H9 (cell line): ENCODE data around the gene TMEM17. TPM values are rescaled to one million over a fixed set of nuclear protein-coding genes. Genes with fewer than 3 reads are reported as not detected.

Source experiments
- DNase-seq: peaks from one replicate; pipeline ENCODE4 v3.0.0-alpha.2; 2017
- H2AFZ ChIP-seq: one replicate; pipeline ENCODE4 v1.6.1; 2013; ENCODE audit warnings: mild to moderate bottlenecking, low read length, control low read depth, moderate library complexity
- H2AK5ac ChIP-seq: 2 replicates; pipeline ENCODE4 v1.6.1; 2013; ENCODE audit warnings: low read length, control low read depth, mixed read lengths; ENCODE audit not compliant: insufficient read length
- H2BK120ac ChIP-seq: one replicate; pipeline ENCODE4 v1.6.1; 2013; ENCODE audit warnings: low read depth, mild to moderate bottlenecking, low read length, control low read depth, inconsistent platforms; ENCODE audit not compliant: poor library complexity, severe bottlenecking
- H2BK12ac ChIP-seq: 2 replicates; pipeline ENCODE4 v1.6.1; 2013; ENCODE audit warnings: low read length, control low read depth, mixed read lengths, low read depth; ENCODE audit not compliant: insufficient read length
- H2BK15ac ChIP-seq: 2 replicates; pipeline ENCODE4 v1.6.1; 2013; ENCODE audit warnings: low read depth, low read length, control low read depth
- H2BK20ac ChIP-seq: one replicate; pipeline ENCODE4 v1.6.1; 2013; ENCODE audit warnings: low read depth, mild to moderate bottlenecking, low read length, control low read depth, inconsistent platforms; ENCODE audit not compliant: poor library complexity, severe bottlenecking
- H2BK5ac ChIP-seq: 2 replicates; pipeline ENCODE4 v1.6.1; 2013; ENCODE audit warnings: low read length, control low read depth, mixed read lengths; ENCODE audit not compliant: insufficient read length
- H3K14ac ChIP-seq: 2 replicates; pipeline ENCODE4 v1.6.1; 2013; ENCODE audit warnings: low read length, control low read depth; ENCODE audit not compliant: insufficient read depth
- H3K18ac ChIP-seq: 2 replicates; pipeline ENCODE4 v1.6.1; 2013; ENCODE audit warnings: low read depth, mild to moderate bottlenecking, mixed read lengths, low read length, control low read depth; ENCODE audit not compliant: insufficient read length
- H3K23ac ChIP-seq: 2 replicates; pipeline ENCODE4 v1.6.1; 2013; ENCODE audit warnings: low read length, control low read depth, mixed read lengths, low read depth; ENCODE audit not compliant: insufficient read length
- H3K23me2 ChIP-seq: 2 replicates; pipeline ENCODE4 v1.6.1; 2013; ENCODE audit warnings: low read depth, mild to moderate bottlenecking, mixed read lengths, low read length, control low read depth; ENCODE audit not compliant: insufficient read length, poor library complexity, severe bottlenecking
- H3K27ac ChIP-seq: 2 replicates; pipeline ENCODE4 v1.5.1; 2013; ENCODE audit warnings: low read length, control low read depth, mixed read lengths, low read depth; ENCODE audit not compliant: insufficient read length
- H3K27me3 ChIP-seq: 2 replicates; pipeline ENCODE4 v1.6.1; 2013; ENCODE audit warnings: low read length, control low read depth, inconsistent platforms; ENCODE audit not compliant: insufficient read depth
- H3K4ac ChIP-seq: 2 replicates; pipeline ENCODE4 v1.6.1; 2013; ENCODE audit warnings: low read depth, mild to moderate bottlenecking, control low read depth, inconsistent platforms, low read length, moderate library complexity
- H3K4me1 ChIP-seq: 2 replicates; pipeline ENCODE4 v1.6.1; 2013; ENCODE audit warnings: low read length, control low read depth, inconsistent platforms; ENCODE audit not compliant: insufficient read depth
- H3K4me2 ChIP-seq: 2 replicates; pipeline ENCODE4 v1.6.1; 2013; ENCODE audit warnings: low read length, control low read depth, mixed read lengths; ENCODE audit not compliant: insufficient read length, insufficient read depth
- H3K56ac ChIP-seq: 2 replicates; pipeline ENCODE4 v1.6.1; 2013; ENCODE audit warnings: low read depth, mild to moderate bottlenecking, mixed read lengths, low read length, control low read depth; ENCODE audit not compliant: insufficient read length
- H3K79me1 ChIP-seq: 2 replicates; pipeline ENCODE4 v1.6.1; 2013; ENCODE audit warnings: low read depth, mild to moderate bottlenecking, moderate library complexity, low read length, control low read depth, inconsistent platforms; ENCODE audit not compliant: insufficient read depth, poor library complexity, severe bottlenecking
- H3K79me2 ChIP-seq: 2 replicates; pipeline ENCODE4 v1.6.1; 2013; ENCODE audit warnings: low read length, control low read depth, inconsistent platforms; ENCODE audit not compliant: insufficient read depth
- H3K9ac ChIP-seq: 2 replicates; pipeline ENCODE4 v1.6.1; 2013; ENCODE audit warnings: low read length, control low read depth, mixed read lengths; ENCODE audit not compliant: insufficient read length; ENCODE audit errors: extremely low read depth
- H3K9me3 ChIP-seq: one replicate; pipeline ENCODE4 v1.6.1; 2013; ENCODE audit warnings: low read depth, low read length, inconsistent platforms; ENCODE audit not compliant: control insufficient read depth
- H3T11ph ChIP-seq: one replicate; pipeline ENCODE4 v1.6.1; 2013; ENCODE audit warnings: mild to moderate bottlenecking, low read length, control low read depth, inconsistent platforms
- H4K20me1 ChIP-seq: one replicate; pipeline ENCODE4 v1.6.1; 2013; ENCODE audit not compliant: control insufficient read depth, insufficient read length, insufficient read depth
- H4K5ac ChIP-seq: 2 replicates; pipeline ENCODE4 v1.6.1; 2013; ENCODE audit warnings: low read depth, mild to moderate bottlenecking, mixed read lengths, low read length, control low read depth; ENCODE audit not compliant: insufficient read length
- H4K8ac ChIP-seq: replicated peaks from 2 replicates; pipeline ENCODE4 v1.6.1; 2013; ENCODE audit warnings: low read length, control low read depth, mixed read lengths, low read depth; ENCODE audit not compliant: insufficient read length
- H4K91ac ChIP-seq: 2 replicates; pipeline ENCODE4 v1.6.1; 2013; ENCODE audit warnings: low read depth, mild to moderate bottlenecking, moderate library complexity, mixed read lengths, low read length, control low read depth; ENCODE audit not compliant: insufficient read length
- H3K27ac Mint-ChIP-seq, 3 experiments: 2 replicates in 2 of 3; 3 replicates in 1 of 3; pipeline ENCODE4 v1.8.0; 2020 to 2021; ENCODE audit warnings: mixed read lengths in 3 of 3, mild to moderate bottlenecking in 1 of 3, moderate library complexity in 1 of 3
- H3K27me3 Mint-ChIP-seq: 2 replicates; pipeline ENCODE4 v1.8.0; 2021; ENCODE audit warnings: low read depth, mild to moderate bottlenecking, moderate library complexity, mixed read lengths
- H3K36me3 Mint-ChIP-seq, 3 experiments: 2 replicates in 2 of 3; 3 replicates in 1 of 3; pipeline ENCODE4 v1.8.0; 2020 to 2021; ENCODE audit warnings: low read depth in 3 of 3, mixed read lengths in 3 of 3; ENCODE audit not compliant: insufficient read depth in 1 of 3
- H3K4me1 Mint-ChIP-seq, 2 experiments: 2 replicates each; pipeline ENCODE4 v1.8.0; 2020; ENCODE audit warnings: mixed read lengths in 2 of 2
- H3K4me3 Mint-ChIP-seq, 2 experiments: 2 replicates in 1 of 2; 3 replicates in 1 of 2; pipeline ENCODE4 v1.8.0; 2020 to 2021; ENCODE audit warnings: mild to moderate bottlenecking in 2 of 2, mixed read lengths in 2 of 2, moderate library complexity in 1 of 2
- H3K9me3 Mint-ChIP-seq, 2 experiments: 2 replicates in 1 of 2; 3 replicates in 1 of 2; pipeline ENCODE4 v1.8.0; 2020; ENCODE audit warnings: mild to moderate bottlenecking in 2 of 2, mixed read lengths in 2 of 2, moderate library complexity in 1 of 2
- CTCF ChIP-seq: fragments of 200-600 bp; sonication (generic); conservative IDR thresholded peaks from 3 replicates; pipeline ENCODE4 v1.8.0; 2021; ENCODE audit warnings: antibody characterized with exemption, mild to moderate bottlenecking
- WGBS: extraction: QIAGEN DNeasy Blood & Tissue Kit; methylation state at CpG from one replicate; pipeline ENCODE4 v1.1.7; 2013; ENCODE audit warnings: missing lambda C conversion rate, low lambda C conversion rate, mixed read lengths; ENCODE audit not compliant: insufficient read length; ENCODE audit errors: extremely low coverage; 5-methylcytosine and 5-hydroxymethylcytosine counted together
- total RNA-seq: library from RNA; stranded (reverse); gene quantifications from 2 replicates; pipeline ENCODE4 v1.2.1, GENCODE V29; 2021

Gene TMEM17
- total RNA-seq, 1 experiment from 2014 or later: 1.3 TPM

GRCh38 chr2:62477573-62477972 is 28.4 kb downstream of the TMEM17 start:
- H3K27me3 ChIP-seq: no peaks in the 10 kb centered on the region
- no peak overlapping the region for H3K4me3 Mint-ChIP-seq

More at GRCh38 chr2:62477573-62477972, 28.4 kb downstream of the TMEM17 start:
- Histone ChIP-seq H2BK120ac (no peak overlapping the region), H4K91ac (no peak overlapping the region), H2BK12ac (no peak overlapping the region), H4K20me1 (no peaks in the 10 kb centered on the region), H3K79me2 (no peaks in the 10 kb centered on the region), H3K18ac (no peak overlapping the region), H2AFZ (no peak overlapping the region), H3K27ac (no peak overlapping the region), H2BK20ac (no peak overlapping the region), H2BK15ac (no peak overlapping the region), H3K23ac (no peak overlapping the region), H3T11ph (no peak overlapping the region), H2BK5ac (no peak overlapping the region), H3K4ac (no peak overlapping the region), H3K23me2 (no peaks in the 10 kb centered on the region), H3K9ac (no peak overlapping the region), H3K14ac (no peak overlapping the region), H4K5ac (no peak overlapping the region), H4K8ac (no peak overlapping the region), H2AK5ac (no peak overlapping the region), H3K4me1 (peaks cover 7% of the 10 kb centered on the region; the same call in 1 of the 2 replicates), H3K4me2 (no peak overlapping the region), H3K79me1 (no peaks in the 10 kb centered on the region), H3K56ac (no peak overlapping the region), H3K9me3 (no peaks in the 10 kb centered on the region)
- no CpG with 5 or more reads among the region's 4 CpGs for WGBS
- TF ChIP-seq CTCF: no peak
- Mint-ChIP-seq H3K4me1 (peaks cover 40 to 54% of the 10 kb centered on the region in 2 experiments), H3K9me3 (no peaks in the 10 kb centered on the region), H3K27ac (peak overlapping the region in 1 of 3 experiments; percentile 18; a peak in 1 of 7 replicates), H3K27me3 (no peaks in the 10 kb centered on the region; the same call in 1 of the 2 replicates), H3K36me3 (no peaks in the 10 kb centered on the region; a peak in 1 of 7 replicates)
- DNase-seq: no peak
